Small intestine (tissue), 7 donors: ENCODE results near the gene UNC80. TPM values are rescaled to one million over a fixed set of nuclear protein-coding genes. Genes with fewer than 3 reads are reported as not detected.

Experiments
- DNase-seq, 2 donors: peaks; one replicate each; pipeline versions ENCODE4 v3.0.0 to v3.0.0-alpha.2; 2013
- FAIRE-seq: peaks from 2 replicates; lab custom pipeline; 2012; peaks lifted over from hg19 to GRCh38; lab: Jason Lieb, UNC
- H3K27ac ChIP-seq, 3 donors: one replicate each; pipeline ENCODE4 v1.5.1; 2013; ENCODE audit warnings: low read length in 2 of 3, mild to moderate bottlenecking in 2 of 3, control low read depth in 1 of 3, inconsistent platforms in 1 of 3, low read depth in 1 of 3, moderate library complexity in 1 of 3
- H3K27me3 ChIP-seq, 3 donors: one replicate each; pipeline ENCODE4 v1.6.1; 2013; ENCODE audit warnings: low read length in 3 of 3, inconsistent platforms in 1 of 3; ENCODE audit not compliant: control insufficient read depth in 3 of 3, insufficient read depth in 3 of 3
- H3K36me3 ChIP-seq, 3 donors: one replicate each; pipeline ENCODE4 v1.6.1; 2013; ENCODE audit warnings: low read length in 3 of 3, inconsistent platforms in 1 of 3, low read depth in 1 of 3, mild to moderate bottlenecking in 1 of 3, moderate library complexity in 1 of 3; ENCODE audit not compliant: control insufficient read depth in 3 of 3, insufficient read depth in 2 of 3
- H3K4me1 ChIP-seq, 3 donors: one replicate each; pipeline ENCODE4 v1.6.1; 2013; ENCODE audit warnings: low read length in 2 of 3, inconsistent platforms in 1 of 3, low read depth in 1 of 3, mild to moderate bottlenecking in 1 of 3, moderate library complexity in 1 of 3; ENCODE audit not compliant: control insufficient read depth in 3 of 3, insufficient read depth in 2 of 3
- H3K4me3 ChIP-seq, 3 donors: one replicate each; pipeline ENCODE4 v1.5.1; 2013; ENCODE audit warnings: low read length in 3 of 3, control low read depth in 1 of 3, inconsistent platforms in 1 of 3, low read depth in 1 of 3, mild to moderate bottlenecking in 1 of 3, moderate library complexity in 1 of 3
- H3K9me3 ChIP-seq, 2 donors: one replicate each; pipeline ENCODE4 v1.6.1; 2013; ENCODE audit warnings: low read depth in 1 of 2, low read length in 1 of 2; ENCODE audit not compliant: control insufficient read depth in 2 of 2, insufficient read depth in 1 of 2
- WGBS, 3 donors: extraction: QIAGEN DNeasy Blood & Tissue Kit; methylation state at CpG; one replicate each; pipeline ENCODE4 v1.1.7; 2013; 5-methylcytosine and 5-hydroxymethylcytosine counted together
- polyA plus RNA-seq, 4 donors: library from polyadenylated mRNA; stranded (reverse) in 3 of 4; unstranded in 1 of 4; fragments of 200-250 nt in 3 of 4; fragments of 120-200 nt in 1 of 4; gene quantifications; one replicate each; pipeline versions ENCODE4 v1.2.1 to v1.2.3, GENCODE V29; 2013
- donor health status: healthy with polysubstance abuse.
- donor health status: control.
- donor health status: control.
- donor health status: Bipolar disorder and iron deficiency.
- donor health status: healthy.

The UNC80 gene
- polyA plus RNA-seq, 4 donors, result 0.27 to 0.40 (median 0.33) TPM; not detected in 1

DNA sequence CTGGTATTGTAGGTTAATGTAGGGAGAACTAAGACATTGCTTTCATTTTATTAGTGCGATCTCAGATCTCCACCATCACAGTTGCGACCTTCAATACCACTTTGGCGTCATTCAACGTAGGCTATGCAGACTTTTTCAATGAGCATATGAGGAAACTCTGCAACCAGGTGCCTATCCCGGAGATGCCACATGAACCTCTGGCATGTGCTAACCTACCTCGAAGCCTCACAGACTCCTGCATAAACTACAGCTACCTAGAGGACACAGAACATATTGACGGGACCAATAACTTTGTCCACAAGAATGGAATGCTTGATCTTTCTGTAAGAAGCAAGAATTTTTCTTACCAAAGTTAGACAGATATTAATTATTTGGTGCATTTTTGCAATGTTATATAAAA lies 47.3 kb downstream of the UNC80 start:
- no peaks in the 10 kb centered on the region for H3K4me1 ChIP-seq
- WGBS, 3 donors, result 91 to 93% (median 92%) methylated on average over 7 of the region's 7 CpGs
- H3K27ac ChIP-seq, result no peak overlapping the region
- no peaks in the 10 kb centered on the region for H3K27me3 ChIP-seq
- FAIRE-seq, result no peak
- no peak overlapping the region for H3K4me3 ChIP-seq
- DNase-seq, result no peak
- no peaks in the 10 kb centered on the region for H3K9me3 ChIP-seq
- H3K36me3 ChIP-seq, result no peaks in the 10 kb centered on the region

DNA sequence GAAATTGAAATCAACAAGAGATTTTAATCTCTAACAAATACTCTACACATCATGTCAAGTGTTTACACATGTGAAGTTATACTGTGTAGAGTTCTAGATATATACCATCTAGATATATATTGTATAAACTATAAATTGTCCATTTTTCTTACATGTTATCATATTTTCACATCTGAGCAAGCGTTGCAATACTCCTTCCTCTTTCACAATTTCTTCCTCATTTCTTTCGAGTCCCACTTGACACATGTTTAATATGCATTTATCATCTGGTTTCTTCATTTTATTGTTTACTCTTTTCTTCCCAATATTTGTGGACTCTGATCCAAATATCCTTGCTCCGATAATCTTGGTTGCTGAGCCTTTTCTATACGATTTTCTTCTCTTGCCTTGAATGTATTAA lies 50.2 kb downstream of the UNC80 start:
- H3K4me3 ChIP-seq, result no peak overlapping the region
- no peak for DNase-seq
- H3K9me3 ChIP-seq, result no peaks in the 10 kb centered on the region
- H3K27me3 ChIP-seq, result no peaks in the 10 kb centered on the region
- H3K36me3 ChIP-seq, result no peaks in the 10 kb centered on the region
- no peak overlapping the region for H3K27ac ChIP-seq
- H3K4me1 ChIP-seq, result no peaks in the 10 kb centered on the region
- WGBS, 3 donors, result 72 to 76% (median 74%) methylated on average over 4 of the region's 4 CpGs
- no peak for FAIRE-seq

DNA sequence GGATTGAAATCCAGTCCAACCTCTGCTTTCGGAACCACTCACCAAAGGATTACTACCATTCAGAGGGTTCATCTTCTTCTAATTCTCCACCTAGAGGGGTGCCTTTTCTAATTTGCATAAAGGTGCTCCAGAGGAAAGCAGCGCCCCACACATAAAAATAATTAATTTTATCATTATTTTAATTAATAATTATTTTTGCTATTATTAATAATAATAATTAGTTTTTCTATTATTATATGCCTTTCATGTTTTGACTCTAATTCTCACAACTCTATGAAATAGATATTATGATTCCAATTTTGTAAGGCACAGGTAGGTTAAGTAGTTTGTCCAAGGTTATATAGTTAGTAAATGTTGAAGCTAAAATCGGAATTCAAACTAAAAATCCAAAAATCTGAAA lies 51.9 kb downstream of the UNC80 start:
- Histone ChIP-seq H3K4me3 (no peak overlapping the region), H3K36me3 (no peaks in the 10 kb centered on the region), H3K27me3 (no peaks in the 10 kb centered on the region), H3K9me3 (no peaks in the 10 kb centered on the region), H3K4me1 (no peaks in the 10 kb centered on the region), H3K27ac (no peak overlapping the region)
- FAIRE-seq (no peak), DNase-seq (no peak)
- WGBS, 3 donors, result 77 to 83% (median 78%) methylated on average over 3 of the region's 3 CpGs

DNA sequence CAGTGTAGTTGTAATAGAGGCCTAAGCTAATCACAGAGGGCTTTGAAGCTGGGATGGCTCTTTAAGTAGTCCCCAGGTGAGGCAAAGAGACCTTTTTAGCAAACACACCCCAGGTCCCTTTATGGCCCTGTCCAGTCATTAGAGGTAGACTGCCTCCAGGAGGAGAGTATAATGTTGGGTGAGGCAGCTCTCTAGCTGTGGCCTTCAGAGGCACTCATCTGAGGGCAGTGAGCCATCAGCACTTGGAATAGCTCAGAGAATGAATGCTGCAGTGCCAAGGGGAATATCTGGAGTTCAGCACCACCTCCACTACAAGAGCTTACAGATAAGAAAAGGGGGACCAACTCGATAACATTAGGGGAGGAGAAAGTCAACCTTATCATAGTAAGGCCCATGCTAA lies 52.8 kb downstream of the UNC80 start:
- FAIRE-seq, result no peak
- WGBS, 3 donors, result 32 to 79% (median 40%) methylated on average over 1 of the region's 1 CpG

DNA sequence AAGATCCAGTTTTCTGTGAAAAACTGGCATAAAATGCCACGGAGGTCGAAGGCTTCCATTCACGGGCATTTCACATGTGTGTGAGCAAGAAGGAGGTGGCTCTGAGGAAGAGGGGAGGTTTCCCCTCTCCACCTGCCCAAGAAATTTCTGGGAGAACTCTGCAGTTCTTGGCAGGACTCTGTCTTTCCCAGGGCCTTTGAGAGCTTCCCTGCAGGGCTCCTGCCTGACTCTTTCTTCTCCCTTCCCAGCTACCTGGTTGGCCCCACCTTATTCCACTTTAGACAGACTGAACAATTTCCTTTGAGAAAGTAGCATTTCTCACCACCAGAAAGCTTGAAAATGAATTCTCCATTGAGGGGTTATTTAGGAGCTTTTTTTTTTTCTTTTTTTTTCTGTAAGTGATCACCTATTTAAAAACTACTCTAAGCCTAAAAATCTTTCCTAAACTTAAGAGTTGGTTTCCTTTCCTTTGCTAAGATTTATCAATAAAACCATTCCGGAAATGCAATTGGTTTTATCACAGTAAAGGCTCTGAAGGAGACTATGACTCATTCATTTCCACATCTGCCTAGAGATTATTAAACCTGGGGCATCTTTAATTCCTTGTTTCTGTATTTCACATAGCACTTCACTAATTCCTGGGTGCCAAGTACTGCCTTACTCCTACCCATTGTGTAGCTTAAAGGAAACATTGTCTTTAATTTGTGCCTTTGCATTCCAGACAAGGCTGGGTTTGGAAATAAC lies 59.3 kb downstream of the UNC80 start:
- Histone ChIP-seq H3K36me3 (no peaks in the 10 kb centered on the region), H3K4me1 (no peaks in the 10 kb centered on the region), H3K27me3 (no peaks in the 10 kb centered on the region), H3K9me3 (no peaks in the 10 kb centered on the region), H3K27ac (no peak overlapping the region), H3K4me3 (no peak overlapping the region)
- FAIRE-seq, result no peak
- DNase-seq, result no peak
- WGBS, 3 donors, result 73 to 84% (median 76%) methylated on average over 4 of the region's 4 CpGs

More for the DNA sequence above, 52.8 kb downstream of the UNC80 start:
- H3K27ac ChIP-seq, result no peak overlapping the region
- no peaks in the 10 kb centered on the region for H3K9me3 ChIP-seq
- DNase-seq, result no peak
- H3K4me1 ChIP-seq, result no peaks in the 10 kb centered on the region
- no peak overlapping the region for H3K4me3 ChIP-seq
- no peaks in the 10 kb centered on the region for H3K27me3 ChIP-seq
- H3K36me3 ChIP-seq, result no peaks in the 10 kb centered on the region

DNA sequence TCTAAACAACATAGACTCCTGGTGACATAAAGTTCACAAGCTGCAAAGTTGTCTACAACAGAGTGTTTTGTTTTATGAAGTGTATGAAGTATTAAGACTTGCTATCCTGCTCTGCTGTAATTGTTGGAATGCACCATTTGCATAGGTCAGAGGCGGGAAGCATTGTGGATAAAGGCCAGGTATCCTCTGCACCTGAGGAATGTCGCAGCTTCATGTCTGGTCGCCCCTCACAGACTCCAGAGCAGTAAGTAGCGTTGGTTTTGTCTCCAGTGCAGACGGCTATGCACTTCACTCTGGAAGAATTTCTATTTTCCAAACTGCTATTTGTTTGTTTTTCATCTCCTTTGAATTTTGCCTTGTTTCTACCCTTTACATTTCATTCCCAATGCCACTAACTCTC lies 63.1 kb downstream of the UNC80 start:
- no peaks in the 10 kb centered on the region for H3K27me3 ChIP-seq
- no peak for DNase-seq
- no peak overlapping the region for H3K27ac ChIP-seq
- H3K9me3 ChIP-seq, result no peaks in the 10 kb centered on the region
- FAIRE-seq, result no peak
- H3K4me3 ChIP-seq, result no peak overlapping the region
- H3K36me3 ChIP-seq, result no peaks in the 10 kb centered on the region
- 58 to 66% (median 59%) methylated on average over 5 of the region's 5 CpGs for WGBS, 3 donors
- H3K4me1 ChIP-seq, result no peaks in the 10 kb centered on the region

DNA sequence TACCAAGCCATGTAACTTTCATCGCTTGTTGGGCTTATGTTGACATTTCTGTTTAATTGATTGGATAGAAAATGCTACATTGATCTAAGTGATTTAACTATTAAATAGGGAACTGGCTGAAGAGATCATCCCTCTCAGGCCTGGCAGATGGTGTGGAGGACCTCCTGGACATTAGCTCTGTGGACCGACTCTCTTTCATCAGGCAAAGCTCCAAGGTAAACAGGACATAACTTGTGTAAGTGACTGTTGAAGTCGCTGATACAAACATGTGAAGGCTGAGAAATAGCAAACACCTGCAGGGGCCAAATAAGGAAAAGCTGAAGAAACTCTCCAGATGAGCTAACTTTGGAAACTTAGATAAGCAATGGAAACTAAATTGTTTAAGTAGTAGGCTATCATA lies 68.8 kb downstream of the UNC80 start:
- no peak overlapping the region for H3K4me3 ChIP-seq
- no peaks in the 10 kb centered on the region for H3K36me3 ChIP-seq
- no peak for DNase-seq
- H3K9me3 ChIP-seq, result no peaks in the 10 kb centered on the region
- no peaks in the 10 kb centered on the region for H3K4me1 ChIP-seq
- FAIRE-seq, result no peak
- no peaks in the 10 kb centered on the region for H3K27me3 ChIP-seq
- WGBS, 3 donors, result 44 to 56% (median 53%) methylated on average over 3 of the region's 3 CpGs
- no peak overlapping the region for H3K27ac ChIP-seq

DNA sequence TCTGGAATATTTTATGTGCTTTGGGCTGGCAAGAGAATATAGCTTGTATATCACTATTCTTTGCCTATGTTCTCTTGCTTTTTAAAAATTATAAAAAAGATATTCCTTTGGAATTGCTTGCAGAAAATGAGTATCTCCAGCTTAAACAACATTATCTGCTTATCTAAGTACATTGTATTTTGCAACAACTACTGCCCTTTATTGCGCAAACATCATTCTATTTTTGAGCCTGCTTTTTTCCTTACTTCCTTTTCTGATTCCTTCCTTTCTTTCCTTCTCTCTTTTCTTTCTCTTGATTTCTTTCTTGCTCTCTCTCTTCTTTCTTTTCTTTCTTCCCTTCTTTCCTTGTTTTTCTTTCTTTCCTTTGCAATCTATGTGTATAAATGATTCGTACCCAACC lies 74.0 kb downstream of the UNC80 start:
- H3K27ac ChIP-seq, result no peak overlapping the region
- no peaks in the 10 kb centered on the region for H3K36me3 ChIP-seq
- FAIRE-seq (no peak), DNase-seq (no peak)
- H3K4me1 ChIP-seq, result no peaks in the 10 kb centered on the region
- WGBS, 3 donors, result 71 to 83% (median 82%) methylated on average over 2 of the region's 2 CpGs
- no peak overlapping the region for H3K4me3 ChIP-seq
- H3K9me3 ChIP-seq, result no peaks in the 10 kb centered on the region
- no peaks in the 10 kb centered on the region for H3K27me3 ChIP-seq
